22Rv1 (cell line): ENCODE results near the gene IBTK.

ENCODE experiments used
- CTCF ChIP-seq: fragments of 450-650 bp; IDR thresholded peaks from 2 replicates; pipeline ENCODE4 v1.5.1; 2017; ENCODE audit warnings: mild to moderate bottlenecking
- ZFX ChIP-seq: fragments of 450-650 bp; IDR thresholded peaks from 2 replicates; pipeline ENCODE4 v1.6.1; 2017; ENCODE audit warnings: antibody characterized with exemption, borderline replicate concordance

- TF ChIP-seq CTCF (peak; percentile 77), ZFX (no peak)
Measured at GRCh38 chr6:82270881-82271635, 23.5 kb upstream of the IBTK start.
